KOPT-K1 (cell line): ENCODE results near the gene STK25.

Source experiments
- H3K27ac ChIP-seq: fragments of 200-600 bp; sonication (generic); 2 replicates; pipeline ENCODE4 v1.5.1; 2016; ENCODE audit warnings: antibody characterized with exemption, mild to moderate bottlenecking, low read depth, low read length; ENCODE audit not compliant: poor library complexity, severe bottlenecking
- H3K36me3 ChIP-seq: fragments of 200-600 bp; sonication (generic); 2 replicates; pipeline ENCODE4 v1.5.1; 2017; ENCODE audit warnings: antibody characterized with exemption, mild to moderate bottlenecking, low read length, moderate library complexity; ENCODE audit not compliant: insufficient read depth
- H3K9me3 ChIP-seq: fragments of 200-600 bp; sonication (generic); 2 replicates; pipeline ENCODE4 v1.5.1; 2017; ENCODE audit warnings: antibody characterized with exemption, low read length, mild to moderate bottlenecking; ENCODE audit not compliant: insufficient read depth, poor library complexity, severe bottlenecking

Gene STK25

GRCh38 chr2:241479026-241479898 lies 29.1 kb downstream of the STK25 start:
- no peaks in the 10 kb centered on the region for H3K9me3 ChIP-seq
- no peak overlapping the region for H3K27ac ChIP-seq
- H3K36me3 ChIP-seq, result no peaks in the 10 kb centered on the region

DNA sequence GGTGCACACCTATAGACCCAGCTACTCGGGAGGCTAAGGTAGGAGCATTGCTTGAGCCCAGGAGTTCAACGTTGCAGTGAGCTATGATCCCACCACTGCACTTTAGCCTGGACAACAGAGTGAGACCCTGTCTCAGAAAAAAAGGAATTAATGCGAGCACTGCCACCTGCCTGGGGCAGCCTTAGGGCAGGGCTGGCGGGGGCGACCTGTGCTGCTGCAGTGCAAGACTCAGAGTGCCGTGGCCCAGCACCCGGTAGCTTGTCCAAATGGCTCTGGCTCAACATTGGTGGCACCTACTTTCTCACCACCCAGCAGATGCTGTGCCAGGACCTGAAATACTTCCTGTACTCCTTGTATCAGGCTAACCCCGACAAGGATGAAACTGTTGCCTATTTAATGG lies 30.2 kb downstream of the STK25 start:
- H3K27ac ChIP-seq, result no peak overlapping the region
- no peaks in the 10 kb centered on the region for H3K36me3 ChIP-seq
- H3K9me3 ChIP-seq, result no peaks in the 10 kb centered on the region

DNA sequence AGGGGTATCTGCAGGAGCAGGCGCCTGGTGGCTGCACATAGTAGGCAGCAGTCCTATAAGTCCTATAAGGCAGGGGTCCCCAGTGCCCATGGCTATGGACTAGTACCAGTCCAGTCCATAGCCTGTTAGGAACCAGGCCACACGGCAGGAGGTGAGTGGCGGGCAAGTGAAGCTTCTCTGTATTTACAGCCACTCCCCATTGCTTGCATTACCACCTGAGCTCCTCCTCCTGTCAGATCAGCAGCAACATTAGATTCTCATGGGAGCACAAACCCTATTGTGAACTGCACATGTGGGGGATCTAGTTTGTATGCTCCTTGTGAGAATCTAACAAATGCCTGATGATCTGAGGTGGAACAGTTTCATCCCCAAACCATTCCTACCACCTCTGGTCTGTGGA lies 33.1 kb downstream of the STK25 start:
- Histone ChIP-seq H3K9me3 (no peaks in the 10 kb centered on the region), H3K36me3 (no peaks in the 10 kb centered on the region)

DNA sequence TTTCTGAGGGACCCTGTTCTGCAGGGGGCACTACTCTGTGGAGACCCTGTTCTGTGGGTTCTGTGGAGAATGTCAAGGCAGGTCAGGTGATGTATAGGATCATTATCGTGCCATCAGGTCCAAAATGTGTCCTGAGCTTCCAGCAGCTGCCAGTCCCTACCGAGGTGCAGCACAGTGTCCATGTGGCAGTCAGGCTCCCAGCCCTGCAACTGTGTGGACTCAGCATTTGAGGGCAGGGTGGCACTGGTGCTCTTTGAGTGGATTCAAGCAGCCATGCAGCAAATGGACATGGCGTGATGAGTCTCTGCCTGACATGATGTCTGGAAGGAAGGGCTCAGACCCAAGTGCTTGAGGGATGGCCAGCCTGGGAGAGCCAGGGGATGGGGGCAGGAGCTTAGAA lies 35.0 kb downstream of the STK25 start:
- Histone ChIP-seq H3K36me3 (no peaks in the 10 kb centered on the region), H3K27ac (no peak overlapping the region), H3K9me3 (no peaks in the 10 kb centered on the region)

More for the DNA sequence above, 33.1 kb downstream of the STK25 start:
- no peak overlapping the region for H3K27ac ChIP-seq

DNA sequence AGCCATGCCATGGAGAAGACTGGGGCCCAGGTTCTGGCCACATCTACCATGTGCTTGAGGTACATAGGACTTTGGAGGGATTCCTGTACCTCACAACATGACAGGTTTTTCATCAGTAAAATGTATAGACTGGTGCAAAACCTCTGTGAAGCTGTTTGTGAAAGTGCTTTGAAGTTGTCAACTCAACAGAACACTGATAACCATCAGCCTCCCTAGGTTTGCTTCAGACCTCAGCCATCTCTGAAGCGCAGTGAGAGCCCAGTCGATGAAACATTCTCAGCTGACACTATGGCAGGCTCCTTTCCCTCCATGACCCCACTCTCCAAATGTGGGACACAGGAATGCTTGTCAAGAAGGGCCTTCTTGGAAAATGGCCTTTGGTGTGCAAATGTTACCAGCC lies 38.6 kb downstream of the STK25 start:
- Histone ChIP-seq H3K9me3 (no peaks in the 10 kb centered on the region), H3K27ac (no peak overlapping the region), H3K36me3 (no peaks in the 10 kb centered on the region)

DNA sequence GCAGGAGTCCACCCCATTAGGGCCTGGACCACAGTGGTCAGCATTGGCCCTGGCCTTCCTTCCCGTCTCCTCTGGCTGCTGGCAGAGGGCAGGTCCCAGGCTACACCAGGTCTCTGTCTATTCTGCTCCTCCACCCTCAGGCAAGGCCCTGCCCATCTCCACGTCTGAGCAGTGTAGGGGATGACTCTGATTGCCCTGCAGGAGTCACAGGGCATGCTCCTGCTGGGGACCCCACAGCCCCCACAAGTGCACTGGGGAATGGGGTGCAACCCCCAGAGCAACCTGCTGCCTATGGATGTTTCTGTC lies 40.0 kb downstream of the STK25 start:
- no peak overlapping the region for H3K27ac ChIP-seq
- H3K9me3 ChIP-seq, result no peaks in the 10 kb centered on the region
- no peaks in the 10 kb centered on the region for H3K36me3 ChIP-seq

DNA sequence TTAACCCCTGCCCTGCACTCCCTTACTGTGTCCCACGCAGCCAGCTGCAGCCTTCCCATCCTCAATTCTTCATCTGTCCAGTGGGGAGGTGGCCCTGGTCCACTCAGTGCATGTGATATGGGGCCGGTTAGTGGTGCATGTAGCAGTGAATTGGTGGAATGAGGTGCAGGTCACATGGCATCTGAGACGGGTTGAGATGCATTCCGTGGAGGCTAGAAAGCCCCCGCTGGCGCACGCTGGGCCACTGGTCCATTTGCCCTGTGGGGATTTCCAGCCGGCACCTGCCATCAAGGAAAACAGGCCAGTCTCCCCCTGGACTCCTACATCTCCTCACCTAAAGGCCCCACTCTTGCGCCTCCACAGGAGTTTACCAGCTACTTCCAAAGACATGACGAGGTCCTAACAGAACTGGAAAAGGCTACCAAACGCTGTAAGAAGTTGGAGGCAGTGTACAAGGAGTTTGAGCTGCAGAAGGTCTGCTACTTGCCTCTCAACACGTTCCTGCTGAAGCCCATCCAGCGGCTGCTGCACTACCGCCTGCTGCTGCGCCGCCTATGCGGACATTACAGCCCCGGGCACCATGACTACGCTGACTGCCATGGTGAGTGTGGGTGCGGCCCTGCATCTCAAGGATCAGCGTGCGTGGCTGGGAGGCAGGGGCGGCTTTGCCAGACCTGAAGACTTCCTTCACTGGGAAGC lies 40.5 kb downstream of the STK25 start:
- Histone ChIP-seq H3K36me3 (no peaks in the 10 kb centered on the region), H3K9me3 (no peaks in the 10 kb centered on the region), H3K27ac (no peak overlapping the region)

- Histone ChIP-seq H3K9me3 (no peaks in the 10 kb centered on the region), H3K27ac (no peak overlapping the region), H3K36me3 (no peaks in the 10 kb centered on the region)
These were observed 42.2 kb downstream of the STK25 start for GRCh38 chr2:241466230-241466629.

DNA sequence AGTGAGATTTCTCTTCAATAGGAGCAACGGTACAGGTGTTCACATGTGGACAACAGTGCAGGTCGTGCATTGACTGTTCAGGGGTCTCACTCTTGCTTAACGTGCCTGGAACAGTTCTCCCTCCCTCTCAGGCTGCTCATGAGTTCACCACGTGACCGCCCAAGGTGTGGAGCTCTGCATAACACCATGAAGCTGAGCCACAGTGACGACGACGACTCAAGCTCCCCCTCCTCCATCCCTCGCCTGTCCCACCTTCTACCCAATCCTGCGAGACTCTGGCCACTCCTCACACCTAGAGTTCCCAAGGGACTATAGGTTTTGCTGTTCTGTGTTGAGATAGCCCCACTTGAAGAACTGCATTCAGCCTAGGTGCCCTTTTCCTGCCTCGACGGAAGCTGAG lies 42.8 kb downstream of the STK25 start:
- Histone ChIP-seq H3K36me3 (no peaks in the 10 kb centered on the region), H3K27ac (no peak overlapping the region), H3K9me3 (no peaks in the 10 kb centered on the region)

DNA sequence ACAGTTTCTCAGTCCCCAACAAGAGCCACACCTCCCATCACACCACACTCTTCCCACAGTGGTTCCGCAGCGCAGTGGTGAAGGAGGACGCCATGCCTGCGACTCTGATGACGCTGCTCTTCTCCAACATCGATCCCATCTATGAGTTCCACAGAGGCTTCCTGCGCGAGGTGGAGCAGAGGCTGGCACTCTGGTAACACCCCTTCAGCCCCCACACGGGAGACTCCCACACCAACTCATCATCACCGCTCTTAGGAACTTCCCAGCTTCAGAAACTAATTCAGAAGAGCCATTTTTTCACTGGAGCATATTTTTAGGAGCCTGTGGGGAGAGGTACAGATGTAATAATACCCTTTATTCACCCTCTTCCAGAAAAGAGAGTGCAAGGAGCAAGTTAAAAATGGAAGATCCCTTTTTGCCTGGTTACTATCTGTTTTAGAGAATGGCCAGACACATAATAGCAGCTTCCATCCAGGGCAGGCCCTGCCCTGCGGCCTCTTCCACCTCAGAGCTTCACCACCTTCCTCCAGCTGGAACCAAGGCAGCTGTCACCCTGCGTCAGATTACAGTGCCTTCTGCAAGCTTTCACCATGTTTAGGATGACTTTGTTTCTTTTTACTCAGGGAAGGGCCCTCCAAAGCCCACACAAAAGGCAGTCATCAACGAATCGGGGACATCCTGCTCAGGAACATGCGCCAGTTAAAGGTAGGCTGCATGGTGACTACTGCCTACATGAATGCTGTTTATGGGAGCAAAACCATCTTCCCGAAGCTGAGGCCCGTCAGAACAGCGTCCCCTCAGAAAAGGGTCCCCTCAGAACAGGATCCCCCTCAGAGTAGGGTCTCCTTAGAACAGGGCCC lies 44.9 kb downstream of the STK25 start:
- Histone ChIP-seq H3K9me3 (no peaks in the 10 kb centered on the region), H3K36me3 (no peaks in the 10 kb centered on the region), H3K27ac (no peak overlapping the region)

GRCh38 chr2:241461693-241462677 lies 46.4 kb downstream of the STK25 start:
- Histone ChIP-seq H3K36me3 (no peaks in the 10 kb centered on the region), H3K27ac (no peak overlapping the region), H3K9me3 (no peaks in the 10 kb centered on the region)

DNA sequence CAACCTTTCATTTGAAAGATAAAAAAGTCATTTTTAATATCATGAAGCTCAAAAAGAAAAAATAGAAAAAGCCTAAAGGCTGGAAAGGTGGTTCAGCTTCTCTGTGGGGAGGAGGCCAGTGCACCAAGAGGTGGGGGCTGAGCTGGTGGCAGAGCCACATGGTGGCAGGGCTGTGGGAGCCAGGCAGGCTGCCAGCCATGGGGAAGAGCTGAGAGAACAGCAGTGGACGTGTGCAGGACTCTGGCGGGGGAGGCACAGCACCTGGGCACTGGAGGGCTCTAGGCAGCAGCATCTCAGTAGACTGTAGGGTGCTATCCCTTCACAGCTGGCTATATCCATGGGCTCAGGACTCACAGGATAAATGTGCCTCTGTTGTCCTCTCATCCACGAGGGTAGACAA lies 47.8 kb downstream of the STK25 start:
- no peak overlapping the region for H3K27ac ChIP-seq
- no peaks in the 10 kb centered on the region for H3K9me3 ChIP-seq
- no peaks in the 10 kb centered on the region for H3K36me3 ChIP-seq

GRCh38 chr2:241459520-241459919 lies 48.9 kb downstream of the STK25 start:
- Histone ChIP-seq H3K9me3 (no peaks in the 10 kb centered on the region), H3K36me3 (no peaks in the 10 kb centered on the region), H3K27ac (no peak overlapping the region)

DNA sequence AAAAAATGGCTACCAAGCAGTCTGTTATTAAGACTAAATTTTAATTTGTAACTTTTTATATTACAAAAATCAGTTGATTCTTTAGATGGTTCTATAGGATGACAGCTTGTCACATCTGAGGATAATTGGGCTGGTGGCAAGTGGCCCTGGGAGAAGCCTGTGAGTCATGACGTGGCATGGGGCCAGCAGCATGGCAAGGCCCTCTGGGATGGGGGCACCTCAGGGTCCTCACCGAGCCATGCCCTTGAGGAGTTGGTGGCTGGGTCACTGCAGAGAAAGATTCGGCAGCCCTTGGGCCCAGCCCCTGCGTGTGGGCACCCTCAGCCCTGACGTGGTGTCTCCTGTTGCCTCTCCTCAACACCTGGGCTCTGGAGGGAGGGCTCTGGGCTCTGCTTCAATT lies 49.7 kb downstream of the STK25 start:
- Histone ChIP-seq H3K27ac (no peak overlapping the region), H3K36me3 (no peaks in the 10 kb centered on the region)

More for the DNA sequence above, 49.7 kb downstream of the STK25 start:
- no peaks in the 10 kb centered on the region for H3K9me3 ChIP-seq
